Measurements from ENCODE around the gene SUSD1. TPM values are rescaled to one million over a fixed set of nuclear protein-coding genes. Genes with fewer than 3 reads are reported as not detected.

The SUSD1 gene
- total and polyA plus RNA-seq, 2 donors (not counting 3 experiments of a cell fraction or from before 2014, with no cell fraction given), result 33.1 to 37.8 TPM

DNA sequence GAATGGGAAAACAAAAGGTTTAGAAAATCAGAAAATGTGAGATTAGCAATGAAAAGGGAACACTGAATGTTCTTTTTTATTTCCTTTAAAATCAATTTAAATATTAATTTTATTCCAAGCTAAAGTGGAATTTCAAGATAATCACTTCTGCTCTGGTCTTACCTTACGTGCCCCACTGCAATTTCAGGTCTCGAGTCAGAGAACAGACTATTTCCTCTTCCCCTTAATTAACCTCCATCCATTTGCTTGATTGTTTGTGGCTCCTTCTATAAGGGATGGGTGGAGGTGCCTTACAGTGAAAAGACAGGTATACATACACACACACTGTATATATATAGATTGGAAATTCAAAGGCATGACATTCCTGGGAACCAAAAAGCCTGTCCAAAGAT, 137.1 kb downstream of the SUSD1 start:
- POLR2A ChIA-PET, result interaction anchor here (0.6 kb wide), 1 partner anchor 141 kb away, joined by 3 read pairs; the partner anchor contains the start of gene UGCG

More for the DNA sequence above, 137.1 kb downstream of the SUSD1 start:
- no peak for TF ChIP-seq GATA2 (IDR thresholded peaks at IDR 0.05; ENCODE audit: insufficient read depth, insufficient read length, low read depth, low read length)
- TF ChIP-seq FOS (IDR thresholded peaks at IDR 0.05; ENCODE audit: borderline replicate concordance, insufficient read depth, low read length), result no peak
- TF ChIP-seq JUN (IDR thresholded peaks at IDR 0.05; ENCODE audit: borderline replicate concordance, insufficient read depth, insufficient read length, low read depth), result no peak
- TF ChIP-seq POLR2A (IDR thresholded peaks at IDR 0.05; ENCODE audit: low read depth, low read length), result no peak
- TF ChIP-seq, protein P1, sequence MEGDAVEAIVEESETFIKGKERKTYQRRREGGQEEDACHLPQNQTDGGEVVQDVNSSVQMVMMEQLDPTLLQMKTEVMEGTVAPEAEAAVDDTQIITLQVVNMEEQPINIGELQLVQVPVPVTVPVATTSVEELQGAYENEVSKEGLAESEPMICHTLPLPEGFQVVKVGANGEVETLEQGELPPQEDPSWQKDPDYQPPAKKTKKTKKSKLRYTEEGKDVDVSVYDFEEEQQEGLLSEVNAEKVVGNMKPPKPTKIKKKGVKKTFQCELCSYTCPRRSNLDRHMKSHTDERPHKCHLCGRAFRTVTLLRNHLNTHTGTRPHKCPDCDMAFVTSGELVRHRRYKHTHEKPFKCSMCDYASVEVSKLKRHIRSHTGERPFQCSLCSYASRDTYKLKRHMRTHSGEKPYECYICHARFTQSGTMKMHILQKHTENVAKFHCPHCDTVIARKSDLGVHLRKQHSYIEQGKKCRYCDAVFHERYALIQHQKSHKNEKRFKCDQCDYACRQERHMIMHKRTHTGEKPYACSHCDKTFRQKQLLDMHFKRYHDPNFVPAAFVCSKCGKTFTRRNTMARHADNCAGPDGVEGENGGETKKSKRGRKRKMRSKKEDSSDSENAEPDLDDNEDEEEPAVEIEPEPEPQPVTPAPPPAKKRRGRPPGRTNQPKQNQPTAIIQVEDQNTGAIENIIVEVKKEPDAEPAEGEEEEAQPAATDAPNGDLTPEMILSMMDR (IDR thresholded peaks at IDR 0.05; ENCODE audit: extremely low read depth in 1 of 2, insufficient read depth in 1 of 2, low read depth in 1 of 2, low read length in 2 of 2), result no peak
- no peak for TF ChIP-seq POLR2AphosphoS5 (IDR thresholded peaks at IDR 0.05; ENCODE audit: insufficient read depth, low read depth, low read length)
- TF ChIP-seq, protein P2, sequence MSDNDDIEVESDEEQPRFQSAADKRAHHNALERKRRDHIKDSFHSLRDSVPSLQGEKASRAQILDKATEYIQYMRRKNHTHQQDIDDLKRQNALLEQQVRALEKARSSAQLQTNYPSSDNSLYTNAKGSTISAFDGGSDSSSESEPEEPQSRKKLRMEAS (IDR thresholded peaks at IDR 0.05; ENCODE audit: insufficient read depth, insufficient read length), result no peak
- TF ChIP-seq EZH2 (IDR thresholded peaks at IDR 0.05; ENCODE audit: borderline replicate concordance, low read depth, low read length, severe bottlenecking), result no peak
- TF ChIP-seq MYC (IDR thresholded peaks at IDR 0.05; ENCODE audit: low read depth, low read length), result no peak
- Histone ChIP-seq H3K4me1 (ENCODE audit: control insufficient read depth, extremely low read depth, insufficient read depth, low read length) (peaks cover 26% of the 10 kb centered on the region), H3K9ac (replicated peaks; ENCODE audit: extremely low read depth, insufficient read depth, low read length) (no peak overlapping the region), H3K4me3 (replicated peaks in 1 of 3; ENCODE audit: insufficient read depth in 1 of 3, low read depth in 1 of 3, low read length in 3 of 3) (no peak overlapping the region), H3K36me3 (ENCODE audit: control insufficient read depth in 2 of 2, extremely low read depth in 1 of 2, insufficient read depth in 2 of 2, low read length in 2 of 2) (no peaks in the 10 kb centered on the region), H4K20me1 (replicated peaks; ENCODE audit: control insufficient read depth, extremely low read depth, insufficient read depth, low read length) (no peaks in the 10 kb centered on the region), H3K9me3 (replicated peaks; ENCODE audit: control insufficient read depth, insufficient read depth, low read length) (no peaks in the 10 kb centered on the region), H3K27ac (ENCODE audit: insufficient read depth, low read depth, low read length) (no peak overlapping the region), H3K27me3 (ENCODE audit: control insufficient read depth in 2 of 2, insufficient read depth in 2 of 2, low read length in 2 of 2) (no peaks in the 10 kb centered on the region), H2AFZ (ENCODE audit: low read depth, low read length) (no peak overlapping the region), H3K9me1 (replicated peaks; ENCODE audit: control insufficient read depth, extremely low read depth, insufficient read depth, low read length) (no peaks in the 10 kb centered on the region), H3K4me2 (ENCODE audit: insufficient read depth, low read length) (no peak overlapping the region), H3K79me2 (ENCODE audit: control insufficient read depth, insufficient read depth, low read length) (no peaks in the 10 kb centered on the region)
- no TSS peak for BruUV-seq (replicated peaks)
- CTCF ChIA-PET, result interaction anchor here (0.5 kb wide), 1 partner anchor 33 kb away, joined by 3 read pairs; no protein-coding TSS in a partner anchor
- no peak for FAIRE-seq
- no peak for DNase-seq (ENCODE audit: low read depth, low spot score)
- intact Hi-C loops (cut with micrococcal nuclease), result no loop called here
- dilution Hi-C loops (cut with MboI; ENCODE audit: extremely low pct_ligation_motif_present, low sequenced_read_pairs), result no loop called here

All from endothelial cell of umbilical vein (primary cell).